ENCODE results near the gene NPTX1. TPM values are rescaled to one million over a fixed set of nuclear protein-coding genes. Genes with fewer than 3 reads are reported as not detected.

NPTX1 gene
- total RNA-seq, 1 donor from 2014 or later = 1.9 TPM

DNA sequence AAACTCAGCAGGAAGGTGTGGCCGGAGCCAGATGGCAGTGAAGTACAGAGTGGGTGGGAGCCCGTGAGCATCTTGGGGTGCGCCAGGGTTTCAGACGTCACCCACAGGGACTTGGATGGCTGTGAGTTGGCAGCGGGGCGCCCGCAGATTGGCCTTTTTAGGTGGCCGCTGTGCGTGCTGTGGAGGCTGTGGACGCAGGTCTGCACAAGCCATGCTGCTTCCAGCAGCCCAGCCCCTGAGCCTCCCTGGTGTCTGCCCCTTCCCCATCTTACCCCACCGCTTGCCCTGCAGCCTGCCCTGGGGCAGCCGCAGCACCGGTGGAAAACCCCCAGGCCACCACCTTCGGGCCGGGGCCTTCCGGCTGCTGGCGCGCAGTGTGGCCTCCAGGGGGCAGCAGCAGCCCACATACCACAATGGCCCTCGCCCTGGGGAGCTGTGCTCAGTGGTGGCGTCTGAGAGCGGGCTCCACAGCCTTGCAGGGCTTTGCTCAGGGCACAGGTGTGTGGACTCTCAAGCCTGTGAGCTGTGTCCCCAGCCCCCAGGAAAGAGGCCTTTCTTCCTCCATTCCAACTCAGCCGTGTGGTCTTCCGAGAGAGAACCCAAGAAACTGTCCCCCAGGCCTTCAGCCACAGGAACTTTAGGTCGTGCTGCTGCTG lies 49.6 kb downstream of the NPTX1 start:
- H3K9me3 Mint-ChIP-seq = no peaks in the 10 kb centered on the region

DNA sequence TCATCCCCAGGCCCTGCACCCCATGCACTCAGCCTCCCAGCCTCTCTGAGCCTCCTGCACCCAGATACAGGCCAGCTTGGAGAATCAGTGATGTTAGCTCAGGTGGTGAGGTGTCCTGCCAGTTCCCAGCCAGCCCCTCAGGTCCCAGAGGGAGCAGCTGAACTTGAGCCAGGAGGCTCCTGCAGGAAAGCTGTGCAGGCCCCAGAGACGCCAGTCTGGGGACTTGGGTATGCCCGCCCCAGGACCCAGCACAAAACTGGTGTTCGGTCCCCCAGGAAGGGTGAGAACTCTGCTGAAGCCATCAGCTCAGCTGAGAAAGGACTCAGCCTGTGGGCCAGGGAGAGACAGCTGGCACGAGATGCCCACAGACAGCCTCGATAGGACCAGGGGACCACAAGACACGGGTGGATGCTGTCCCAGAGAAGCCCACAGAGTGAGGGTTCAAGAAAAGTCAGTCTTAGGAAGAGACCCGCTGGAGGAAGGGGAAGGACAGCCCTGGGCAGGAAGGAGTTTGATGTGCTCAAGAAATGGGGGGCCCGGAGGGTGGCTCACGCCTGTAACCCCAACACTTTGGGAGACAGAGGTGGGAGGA lies 50.5 kb downstream of the NPTX1 start:
- Mint-ChIP-seq H3K36me3 (ENCODE audit: low read depth) (no peaks in the 10 kb centered on the region), H3K4me3 (no peak overlapping the region), H3K27ac (ENCODE audit: unreplicated experiment) (no peak overlapping the region), H3K4me1 (no peaks in the 10 kb centered on the region), H3K9me3 (no peaks in the 10 kb centered on the region), H3K27me3 (ENCODE audit: low read depth) (no peaks in the 10 kb centered on the region)
- no peak for DNase-seq (ENCODE audit: low read depth, low spot score)
- no peak for TF ChIP-seq CTCF (conservative IDR thresholded peaks at IDR 0.05)

More for the DNA sequence above, 49.6 kb downstream of the NPTX1 start:
- TF ChIP-seq CTCF (conservative IDR thresholded peaks at IDR 0.05) = peak; percentile 97
- H3K4me1 Mint-ChIP-seq = no peaks in the 10 kb centered on the region
- H3K36me3 Mint-ChIP-seq (ENCODE audit: low read depth) = no peaks in the 10 kb centered on the region
- DNase-seq (ENCODE audit: low read depth, low spot score) = peak; percentile 90
- no peak overlapping the region for H3K27ac Mint-ChIP-seq (ENCODE audit: unreplicated experiment)
- H3K27me3 Mint-ChIP-seq (ENCODE audit: low read depth) = no peaks in the 10 kb centered on the region
- peak overlapping the region; percentile 25 for H3K4me3 Mint-ChIP-seq

- H3K27me3 Mint-ChIP-seq (ENCODE audit: low read depth) = no peaks in the 10 kb centered on the region
- no peaks in the 10 kb centered on the region for H3K36me3 Mint-ChIP-seq (ENCODE audit: low read depth)
- no peak for DNase-seq (ENCODE audit: low read depth, low spot score)
- TF ChIP-seq CTCF (conservative IDR thresholded peaks at IDR 0.05) = no peak
- H3K27ac Mint-ChIP-seq (ENCODE audit: unreplicated experiment) = no peak overlapping the region
- H3K9me3 Mint-ChIP-seq = no peaks in the 10 kb centered on the region
- H3K4me3 Mint-ChIP-seq = no peak overlapping the region
- no peaks in the 10 kb centered on the region for H3K4me1 Mint-ChIP-seq
Measured at GRCh38 chr17:80424878-80425765, 51.3 kb downstream of the NPTX1 start.

DNA sequence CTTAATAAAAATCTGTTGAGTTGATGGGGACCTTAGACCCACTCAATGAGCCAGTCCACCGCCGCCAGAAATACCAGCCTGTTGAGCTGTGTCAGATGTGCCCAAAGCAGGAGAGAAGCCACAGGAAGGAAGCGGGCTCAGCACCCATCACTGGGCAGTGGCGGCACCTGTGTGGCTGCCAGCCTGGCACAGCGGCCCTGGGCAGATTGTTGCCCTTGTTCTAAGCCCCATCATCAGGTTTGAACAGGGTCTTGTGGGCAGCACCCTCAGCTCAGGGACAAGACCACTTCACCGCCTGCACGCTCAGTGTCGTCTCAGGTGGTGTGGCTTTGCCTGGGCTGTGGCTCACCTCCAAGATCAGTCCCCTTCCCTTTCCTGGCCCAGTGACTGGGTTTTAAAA lies 52.1 kb downstream of the NPTX1 start:
- no peak for DNase-seq (ENCODE audit: low read depth, low spot score)
- H3K4me1 Mint-ChIP-seq = no peaks in the 10 kb centered on the region
- no peak overlapping the region for H3K27ac Mint-ChIP-seq (ENCODE audit: unreplicated experiment)
- H3K9me3 Mint-ChIP-seq = no peaks in the 10 kb centered on the region
- no peaks in the 10 kb centered on the region for H3K36me3 Mint-ChIP-seq (ENCODE audit: low read depth)
- H3K4me3 Mint-ChIP-seq = no peak overlapping the region
- H3K27me3 Mint-ChIP-seq (ENCODE audit: low read depth) = no peaks in the 10 kb centered on the region
- no peak for TF ChIP-seq CTCF (conservative IDR thresholded peaks at IDR 0.05)

DNA sequence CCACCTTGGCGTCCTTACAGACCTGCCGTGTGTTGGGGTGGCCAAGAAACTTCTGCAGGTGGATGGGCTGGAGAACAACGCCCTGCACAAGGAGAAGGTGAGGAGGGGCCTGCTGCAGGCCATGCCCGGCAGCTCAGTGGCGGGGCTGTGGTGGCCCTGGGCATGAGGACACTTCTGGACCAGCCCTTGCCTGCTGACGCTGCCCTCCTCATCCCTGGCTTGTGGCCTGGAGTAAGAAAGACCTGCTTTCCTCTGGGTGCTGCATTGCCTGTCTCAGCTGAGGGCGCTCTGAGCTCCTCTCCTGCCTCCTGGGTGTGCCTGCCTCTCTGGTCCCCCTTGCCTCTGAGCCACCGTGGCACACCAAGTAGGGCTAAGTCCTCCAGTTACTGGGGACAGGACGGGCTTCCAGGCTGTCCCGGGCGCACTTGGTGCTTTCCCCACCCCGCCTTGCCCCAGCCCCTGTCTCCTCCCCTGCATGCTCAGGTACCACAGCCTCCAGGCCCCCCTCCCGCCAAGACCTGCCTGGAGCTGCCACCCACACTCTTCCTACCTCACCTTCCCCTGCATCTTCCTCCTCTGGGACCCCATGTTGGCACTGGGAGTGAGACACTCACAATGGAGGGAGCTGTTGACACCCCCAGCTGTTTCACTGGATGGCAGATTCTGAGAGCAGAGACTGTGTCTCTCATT lies 52.7 kb downstream of the NPTX1 start:
- no peak for DNase-seq (ENCODE audit: low read depth, low spot score)
- Mint-ChIP-seq H3K27ac (ENCODE audit: unreplicated experiment) (no peak overlapping the region), H3K4me1 (no peaks in the 10 kb centered on the region), H3K4me3 (no peak overlapping the region), H3K36me3 (ENCODE audit: low read depth) (no peaks in the 10 kb centered on the region), H3K9me3 (no peaks in the 10 kb centered on the region), H3K27me3 (ENCODE audit: low read depth) (no peaks in the 10 kb centered on the region)
- TF ChIP-seq CTCF (conservative IDR thresholded peaks at IDR 0.05) = no peak
